H1 (cell line): ENCODE measurements around the gene TMSB10. TPM values are rescaled to one million over a fixed set of nuclear protein-coding genes. Genes with fewer than 3 reads are reported as not detected.

Experiments
- CTCF ChIA-PET: fragments of 300-600 bp; sonication (Branson Sonifier 250); formaldehyde crosslinking; loops from one replicate; lab custom pipeline; 2021; ENCODE audit not compliant: partially characterized antibody; lab: Charles Lee
- POLR2A ChIA-PET: fragments of 300-600 bp; sonication (Branson Sonifier 250); formaldehyde crosslinking; loops from one replicate; lab custom pipeline; 2021; ENCODE audit warnings: inconsistent platforms; ENCODE audit not compliant: partially characterized antibody; lab: Charles Lee
- DNase-seq, 2 experiments: peaks; one replicate each; pipeline versions ENCODE4 v3.0.0 to v3.0.0-alpha.2; 2010 to 2022; ENCODE audit warnings: low spot score in 2 of 2, low read depth in 1 of 2, mixed read lengths in 1 of 2
- FAIRE-seq: peaks from 2 replicates; lab custom pipeline; 2011; peaks lifted over from hg19 to GRCh38; lab: Jason Lieb, UNC
- H2AFZ ChIP-seq: 2 replicates; pipeline ENCODE4 v1.8.1; 2012; ENCODE audit warnings: low read length, inconsistent platforms
- H2AK5ac ChIP-seq: 2 replicates; pipeline ENCODE4 v1.6.1; 2013; ENCODE audit warnings: low read depth, low read length
- H2BK120ac ChIP-seq: replicated peaks from 2 replicates; pipeline ENCODE3; 2013; ENCODE audit warnings: low read depth, low read length, inconsistent platforms
- H2BK12ac ChIP-seq: 2 replicates; pipeline ENCODE4 v1.6.1; 2013; ENCODE audit warnings: low read depth, low read length
- H2BK15ac ChIP-seq: 2 replicates; pipeline ENCODE4 v1.6.1; 2013; ENCODE audit warnings: low read length
- H2BK20ac ChIP-seq: 2 replicates; pipeline ENCODE4 v1.6.1; 2013; ENCODE audit warnings: low read length
- H2BK5ac ChIP-seq: 2 replicates; pipeline ENCODE4 v1.6.1; 2013; ENCODE audit warnings: low read depth, low read length
- H3K14ac ChIP-seq: 2 replicates; pipeline ENCODE4 v1.6.1; 2013; ENCODE audit warnings: inconsistent platforms; ENCODE audit not compliant: insufficient read length
- H3K18ac ChIP-seq: 2 replicates; pipeline ENCODE4 v1.6.1; 2013; ENCODE audit warnings: low read length; ENCODE audit errors: extremely low read depth
- H3K23ac ChIP-seq: 2 replicates; pipeline ENCODE4 v1.6.1; 2013; ENCODE audit warnings: inconsistent platforms; ENCODE audit not compliant: insufficient read length
- H3K23me2 ChIP-seq: 2 replicates; pipeline ENCODE4 v1.6.1; 2013; ENCODE audit warnings: low read depth, low read length
- H3K27ac ChIP-seq: 2 replicates; pipeline ENCODE4 v1.6.1; 2011; ENCODE audit warnings: low read depth, low read length, inconsistent platforms
- H3K27me3 ChIP-seq, 4 experiments: replicated peaks in 1 of 4; 1 replicate in 1 of 4; 2 replicates in 3 of 4; pipeline versions ENCODE4 v1.6.1 to v1.8.1; 2011 to 2013; ENCODE audit warnings: low read length in 3 of 4, mild to moderate bottlenecking in 3 of 4, inconsistent platforms in 2 of 4, mixed read lengths in 2 of 4, moderate library complexity in 1 of 4; ENCODE audit not compliant: control insufficient read depth in 3 of 4, insufficient read depth in 3 of 4; ENCODE audit errors: extremely low read depth in 1 of 4
- H3K36me3 ChIP-seq, 4 experiments: 2 replicates each; pipeline versions ENCODE4 v1.6.1 to v1.8.1; 2011 to 2013; ENCODE audit warnings: mild to moderate bottlenecking in 4 of 4, low read length in 3 of 4, moderate library complexity in 2 of 4, control low read depth in 1 of 4, inconsistent platforms in 1 of 4; ENCODE audit not compliant: insufficient read depth in 4 of 4, control insufficient read depth in 2 of 4
- H3K4ac ChIP-seq: replicated peaks from 2 replicates; pipeline ENCODE3; 2013; ENCODE audit warnings: low read length, low read depth, mixed read lengths, inconsistent platforms; ENCODE audit not compliant: insufficient read length
- H3K4me1 ChIP-seq, 4 experiments: replicated peaks in 1 of 4; 1 replicate in 1 of 4; 2 replicates in 3 of 4; pipeline versions ENCODE4 v1.6.1 to v1.8.1; 2011 to 2013; ENCODE audit warnings: low read length in 3 of 4, inconsistent platforms in 2 of 4, mixed read lengths in 1 of 4; ENCODE audit not compliant: insufficient read depth in 4 of 4, control insufficient read depth in 3 of 4
- H3K4me2 ChIP-seq, 2 experiments: 2 replicates each; pipeline versions ENCODE4 v1.6.1 to v1.8.1; 2011 to 2013; ENCODE audit warnings: low read depth in 2 of 2, low read length in 2 of 2, control low read depth in 1 of 2, inconsistent platforms in 1 of 2, mild to moderate bottlenecking in 1 of 2; ENCODE audit not compliant: insufficient read depth in 1 of 2
- H3K4me3 ChIP-seq, 4 experiments: fragments of 200-600, 300-600 bp in 1 of 4; sonication (generic), shearing (Covaris generic), sonication (Bioruptor Twin) in 1 of 4; 2 replicates each; pipeline versions ENCODE4 v1.5.1 to v1.8.1; 2011 to 2016; ENCODE audit warnings: low read length in 4 of 4, low read depth in 3 of 4, control low read depth in 2 of 4, inconsistent platforms in 2 of 4, mild to moderate bottlenecking in 2 of 4, mixed read lengths in 1 of 4, moderate library complexity in 1 of 4; ENCODE audit not compliant: insufficient read depth in 2 of 4; ENCODE audit errors: extremely low read depth in 1 of 4
- H3K56ac ChIP-seq: replicated peaks from 2 replicates; pipeline ENCODE3; 2013; ENCODE audit warnings: low read depth, mild to moderate bottlenecking, mixed read lengths, low read length, inconsistent platforms; ENCODE audit not compliant: insufficient read length
- H3K79me1 ChIP-seq: 2 replicates; pipeline ENCODE4 v1.6.1; 2013; ENCODE audit warnings: low read depth, low read length, control low read depth
- H3K79me2 ChIP-seq, 2 experiments: 2 replicates each; pipeline versions ENCODE4 v1.6.1 to v1.8.1; 2012 to 2013; ENCODE audit warnings: low read length in 2 of 2, mild to moderate bottlenecking in 2 of 2, inconsistent platforms in 1 of 2; ENCODE audit not compliant: insufficient read depth in 2 of 2, control insufficient read depth in 1 of 2
- H3K9ac ChIP-seq, 4 experiments: replicated peaks in 1 of 4; 1 replicate in 1 of 4; 2 replicates in 3 of 4; pipeline versions ENCODE4 v1.6.1 to v1.8.1; 2011 to 2013; ENCODE audit warnings: low read depth in 3 of 4, low read length in 3 of 4, control low read depth in 2 of 4, mild to moderate bottlenecking in 2 of 4, moderate library complexity in 2 of 4, inconsistent platforms in 1 of 4; ENCODE audit errors: extremely low read depth in 1 of 4
- H3K9me3 ChIP-seq, 2 experiments: 2 replicates each; pipeline versions ENCODE4 v1.6.1 to v1.8.1; 2012 to 2013; ENCODE audit warnings: mild to moderate bottlenecking in 2 of 2, moderate library complexity in 2 of 2, control low read depth in 1 of 2, inconsistent platforms in 1 of 2, low read depth in 1 of 2, low read length in 1 of 2, mixed read lengths in 1 of 2; ENCODE audit not compliant: insufficient read depth in 2 of 2
- H4K20me1 ChIP-seq, 2 experiments: replicated peaks in 1 of 2; 2 replicates each; pipeline versions ENCODE3 to v1.8.1; 2011 to 2013; ENCODE audit warnings: inconsistent platforms in 2 of 2, low read length in 2 of 2, mild to moderate bottlenecking in 1 of 2; ENCODE audit not compliant: insufficient read depth in 2 of 2, control insufficient read depth in 1 of 2
- H4K5ac ChIP-seq: 2 replicates; pipeline ENCODE4 v1.6.1; 2013; ENCODE audit warnings: low read length, low read depth, mixed read lengths, inconsistent platforms; ENCODE audit not compliant: insufficient read length
- H4K8ac ChIP-seq: 2 replicates; pipeline ENCODE4 v1.8.0; 2013; ENCODE audit warnings: mild to moderate bottlenecking, moderate library complexity, low read length, inconsistent platforms; ENCODE audit not compliant: insufficient read depth; ENCODE audit errors: extremely low read depth
- H4K91ac ChIP-seq: replicated peaks from 2 replicates; pipeline ENCODE3; 2013; ENCODE audit warnings: low read length, mixed read lengths, inconsistent platforms; ENCODE audit not compliant: insufficient read length
- CBX8 ChIP-seq: fragments of 300-800, 300-1000 bp; sonication (generic); IDR thresholded peaks from 2 replicates; pipeline ENCODE4 v1.7.1; 2016; ENCODE audit warnings: low read depth, low read length, borderline replicate concordance
- CHD2 ChIP-seq: IDR thresholded peaks from 2 replicates; pipeline ENCODE4 v1.6.1; 2012; ENCODE audit warnings: low read length, improper control_type of control experiment
- EZH2 ChIP-seq: fragments of 200-600 bp; sonication (generic); IDR thresholded peaks from 2 replicates; pipeline ENCODE4 v1.7.1; 2012; ENCODE audit warnings: low read depth, mild to moderate bottlenecking, moderate library complexity, low read length, inconsistent platforms; ENCODE audit not compliant: severe bottlenecking
- JUN ChIP-seq: IDR thresholded peaks from 2 replicates; pipeline ENCODE4 v1.6.1; 2011; ENCODE audit warnings: low read depth, mild to moderate bottlenecking, improper control_type of control experiment, low read length
- POU5F1 ChIP-seq: IDR thresholded peaks from 2 replicates; pipeline ENCODE4 v1.6.1; 2011; ENCODE audit warnings: low read depth, mild to moderate bottlenecking, low read length, moderate library complexity
- RBBP5 ChIP-seq: IDR thresholded peaks from 2 replicates; pipeline ENCODE4 v1.7.1; 2012; ENCODE audit warnings: low read depth, mild to moderate bottlenecking, inconsistent platforms, low read length, moderate library complexity, borderline replicate concordance
- RNF2 ChIP-seq: fragments of 200-900, 300-1000 bp; sonication (generic); IDR thresholded peaks from 2 replicates; pipeline ENCODE4 v1.7.1; 2016; ENCODE audit warnings: borderline replicate concordance, low read depth, mild to moderate bottlenecking, antibody characterized with exemption, low read length; ENCODE audit not compliant: poor library complexity, severe bottlenecking; ENCODE audit errors: missing control alignments
- SIRT6 ChIP-seq: IDR thresholded peaks from one replicate; pipeline ENCODE4 v1.7.1; 2012; ENCODE audit warnings: low read length, inconsistent platforms
- YY1 ChIP-seq: IDR thresholded peaks from 2 replicates; pipeline ENCODE4 v1.6.1; 2011; ENCODE audit warnings: low read depth, mild to moderate bottlenecking, low read length
- WGBS, 2 experiments: shearing (Covaris generic) in 1 of 2; methylation state at CpG; one replicate each; pipeline versions ENCODE4 v1.1.6 to v1.1.7; 2013 to 2015; ENCODE audit warnings: low lambda C conversion rate in 2 of 2, mixed read lengths in 2 of 2, inconsistent platforms in 1 of 2, low coverage in 1 of 2, missing lambda C conversion rate in 1 of 2; ENCODE audit not compliant: insufficient replicate concordance in 2 of 2, insufficient coverage in 1 of 2, insufficient read length in 1 of 2; ENCODE audit errors: extremely low coverage in 1 of 2, missing lambda C conversion rate in 1 of 2; 5-methylcytosine and 5-hydroxymethylcytosine counted together
- polyA plus RNA-seq, 7 experiments: library from polyadenylated mRNA; depleted of rRNA in 3 of 7; stranded (reverse) in 5 of 7; unstranded in 2 of 7; fragments of >200 nt in 5 of 7; fragments of 200-250 nt in 2 of 7; gene quantifications; 1 replicate in 5 of 7; 2 replicates in 1 of 7; 4 replicates in 1 of 7; pipeline versions ENCODE4 v1.2.1 to v1.2.3, GENCODE V29; 2011 to 2013; ENCODE audit warnings: missing spikeins in 2 of 7, mixed read lengths in 2 of 7
- total RNA-seq: library from RNA; stranded (reverse); fragmentation: NEBNext Ultra II Directional; extraction: Animal tissue kit (Norgen Biotek cat#: 25700); gene quantifications from 2 replicates; pipeline ENCODE4 v1.2.1, GENCODE V29; 2021

Gene TMSB10
- total and polyA plus RNA-seq, 2 of the 8 experiments (the other 6 are each of a cell fraction or from before 2014, with no cell fraction given) = 593 to 1,075 TPM

GRCh38 chr2:84911135-84911678 lies 5.8 kb downstream of the TMSB10 start:
- H3K4me3 ChIP-seq = no peak overlapping the region
- no peak overlapping the region for H2BK5ac ChIP-seq
- POLR2A ChIA-PET = no interaction called here
- no peak overlapping the region for H4K5ac ChIP-seq
- no peak for DNase-seq
- TF ChIP-seq RBBP5 (no peak), EZH2 (no peak), SIRT6 (no peak), RNF2 (no peak), CHD2 (no peak), YY1 (no peak), JUN (no peak), CBX8 (no peak), POU5F1 (no peak)
- H3K27me3 ChIP-seq = no peaks in the 10 kb centered on the region; a peak in 1 of 7 replicates
- no peak overlapping the region for H3K9ac ChIP-seq
- peaks cover 0 to 9% (median 6%) of the 10 kb centered on the region in 4 experiments for H3K4me1 ChIP-seq
- no peak overlapping the region for H3K27ac ChIP-seq
- no peak for FAIRE-seq
- peaks cover 0 to 9% of the 10 kb centered on the region in 2 experiments for H4K20me1 ChIP-seq
- H3K23ac ChIP-seq = no peak overlapping the region
- peaks cover 13% of the 10 kb centered on the region; the same call in 1 of the 2 replicates for H3K23me2 ChIP-seq
- H3K79me1 ChIP-seq = no peaks in the 10 kb centered on the region
- H3K18ac ChIP-seq = no peak overlapping the region
- H3K56ac ChIP-seq = no peak overlapping the region
- no peaks in the 10 kb centered on the region; a peak in 1 of 4 replicates for H3K9me3 ChIP-seq
- H4K8ac ChIP-seq = no peak overlapping the region
- no peak overlapping the region for H2AFZ ChIP-seq
- no peak overlapping the region for H2BK15ac ChIP-seq
- H3K36me3 ChIP-seq = peaks cover 0 to 8% (median 0%) of the 10 kb centered on the region in 4 experiments; a peak in 3 of 8 replicates
- no peak overlapping the region for H3K4ac ChIP-seq
- no peak overlapping the region for H2BK20ac ChIP-seq
- no peak overlapping the region for H2BK12ac ChIP-seq
- no peak overlapping the region for H2AK5ac ChIP-seq
- WGBS, 2 experiments = 93% methylated on average over 5 of the region's 5 CpGs; no CpG with 5 or more reads in 1 of the 2 experiments
- H2BK120ac ChIP-seq = no peak overlapping the region
- no peak overlapping the region for H4K91ac ChIP-seq
- CTCF ChIA-PET = no interaction called here
- peaks cover 0 to 7% of the 10 kb centered on the region in 2 experiments; a peak in 1 of 4 replicates for H3K79me2 ChIP-seq
- no peak overlapping the region for H3K14ac ChIP-seq
- H3K4me2 ChIP-seq = no peak overlapping the region
